HEK293 (cell line): ENCODE data around the gene DNAAF5.

Source experiments
- CTCF ChIA-PET: fragments of 350-600 bp; formaldehyde crosslinking; extraction: SDS; loops from one replicate; lab custom pipeline; 2021; ENCODE audit warnings: antibody characterized with exemption; lab: Yijun Ruan, JAX
- POLR2A ChIA-PET: fragments of 300-600 bp; formaldehyde crosslinking; extraction: SDS; loops from one replicate; lab custom pipeline; 2020; ENCODE audit warnings: antibody characterized with exemption, inconsistent platforms; lab: Yijun Ruan, JAX
- H3K27ac ChIP-seq: fragments of 200-500 bp; sonication (Bioruptor generic); 2 replicates; pipeline ENCODE4 v1.5.1; 2014; ENCODE audit warnings: low read depth, low read length, control low read depth, inconsistent platforms; ENCODE audit errors: extremely low read depth
- H3K36me3 ChIP-seq, 2 experiments: fragments of 200-500 bp in 1 of 2; sonication (Bioruptor generic) in 1 of 2; 1 replicate in 1 of 2; 2 replicates in 1 of 2; pipeline ENCODE4 v1.5.1; 2014 to 2017; ENCODE audit warnings: inconsistent platforms in 2 of 2, low read length in 2 of 2; ENCODE audit not compliant: control insufficient read depth in 2 of 2, insufficient read depth in 1 of 2
- H3K4me1 ChIP-seq: fragments of 200-500 bp; sonication (Bioruptor generic); 2 replicates; pipeline ENCODE4 v1.5.1; 2014; ENCODE audit warnings: mild to moderate bottlenecking, low read length, inconsistent platforms; ENCODE audit not compliant: control insufficient read depth, insufficient read depth
- H3K4me3 ChIP-seq: 2 replicates; pipeline ENCODE4 v1.5.1; 2011; ENCODE audit warnings: low read depth, mild to moderate bottlenecking, control low read depth, low read length, moderate library complexity
- H3K9me3 ChIP-seq: fragments of 200-500 bp; sonication (Bioruptor generic); 2 replicates; pipeline ENCODE4 v1.5.1; 2014; ENCODE audit warnings: low read depth, low read length, inconsistent platforms; ENCODE audit not compliant: control insufficient read depth, insufficient read depth
- EGR2 ChIP-seq: fragments of 450-650 bp; formaldehyde crosslinking; IDR thresholded peaks from 2 replicates; pipeline ENCODE4 v1.5.1; 2016; ENCODE audit warnings: low read depth, missing biosample characterization, missing genetic modification characterization
- GLIS1 ChIP-seq: fragments of 450-650 bp; formaldehyde crosslinking; IDR thresholded peaks from 2 replicates; pipeline ENCODE4 v1.5.1; 2016; ENCODE audit warnings: missing biosample characterization, missing genetic modification characterization
- GLIS2 ChIP-seq: fragments of 450-650 bp; formaldehyde crosslinking; IDR thresholded peaks from 2 replicates; pipeline ENCODE4 v1.5.1; 2016; ENCODE audit warnings: missing biosample characterization, missing genetic modification characterization
- SP2 ChIP-seq: fragments of 450-650 bp; formaldehyde crosslinking; IDR thresholded peaks from 2 replicates; pipeline ENCODE4 v1.5.1; 2016; ENCODE audit warnings: missing biosample characterization, missing genetic modification characterization
- SP3 ChIP-seq: fragments of 450-650 bp; formaldehyde crosslinking; IDR thresholded peaks from 2 replicates; pipeline ENCODE4 v1.5.1; 2016; ENCODE audit warnings: missing biosample characterization, missing genetic modification characterization
- TRIM28 ChIP-seq: IDR thresholded peaks from 2 replicates; pipeline ENCODE4 v1.6.1; 2011; ENCODE audit warnings: low read length, control low read depth, borderline replicate concordance
- ZBTB20 ChIP-seq: fragments of 450-650 bp; formaldehyde crosslinking; IDR thresholded peaks from 2 replicates; pipeline ENCODE4 v1.5.1; 2016; ENCODE audit warnings: missing biosample characterization, missing genetic modification characterization
- ZBTB8A ChIP-seq: fragments of 450-650 bp; formaldehyde crosslinking; IDR thresholded peaks from 2 replicates; pipeline ENCODE4 v1.5.1; 2016; ENCODE audit warnings: missing biosample characterization, missing genetic modification characterization
- ZFHX2 ChIP-seq: fragments of 450-650 bp; formaldehyde crosslinking; conservative IDR thresholded peaks from 2 replicates; pipeline ENCODE4 v1.5.1; 2016; ENCODE audit warnings: missing biosample characterization, missing genetic modification characterization
- ZFP3 ChIP-seq: fragments of 450-650 bp; formaldehyde crosslinking; IDR thresholded peaks from 2 replicates; pipeline ENCODE4 v1.5.1; 2016; ENCODE audit warnings: low read depth, missing biosample characterization, missing genetic modification characterization
- ZNF169 ChIP-seq: fragments of 450-650 bp; formaldehyde crosslinking; IDR thresholded peaks from 2 replicates; pipeline ENCODE4 v1.5.1; 2016; ENCODE audit warnings: missing biosample characterization, missing genetic modification characterization
- ZNF214 ChIP-seq: fragments of 450-650 bp; formaldehyde crosslinking; IDR thresholded peaks from 2 replicates; pipeline ENCODE4 v1.5.1; 2017; ENCODE audit warnings: missing biosample characterization, mild to moderate bottlenecking, missing genetic modification characterization, borderline replicate concordance
- ZNF239 ChIP-seq: fragments of 450-650 bp; formaldehyde crosslinking; IDR thresholded peaks from 2 replicates; pipeline ENCODE4 v1.5.1; 2016; ENCODE audit warnings: missing biosample characterization, missing genetic modification characterization
- ZNF335 ChIP-seq: fragments of 450-650 bp; formaldehyde crosslinking; conservative IDR thresholded peaks from 2 replicates; pipeline ENCODE4 v1.5.1; 2016; ENCODE audit warnings: missing biosample characterization, missing genetic modification characterization
- ZNF660 ChIP-seq: fragments of 450-650 bp; IDR thresholded peaks from 2 replicates; pipeline ENCODE4 v1.5.1; 2018; ENCODE audit warnings: missing biosample characterization, mild to moderate bottlenecking, missing genetic modification characterization
- ZNF776 ChIP-seq: fragments of 450-650 bp; formaldehyde crosslinking; IDR thresholded peaks from 2 replicates; pipeline ENCODE4 v1.5.0; 2017; ENCODE audit warnings: missing biosample characterization, missing genetic modification characterization, borderline replicate concordance
- ZSCAN16 ChIP-seq: fragments of 450-650 bp; formaldehyde crosslinking; IDR thresholded peaks from 2 replicates; pipeline ENCODE4 v1.5.1; 2016; ENCODE audit warnings: missing biosample characterization, missing genetic modification characterization
- ZSCAN23 ChIP-seq: fragments of 450-650 bp; formaldehyde crosslinking; IDR thresholded peaks from 2 replicates; pipeline ENCODE4 v1.5.1; 2016; ENCODE audit warnings: missing biosample characterization, missing genetic modification characterization
- ZXDB ChIP-seq: fragments of 450-650 bp; formaldehyde crosslinking; IDR thresholded peaks from 2 replicates; pipeline ENCODE4 v1.5.1; 2016; ENCODE audit warnings: missing biosample characterization, missing genetic modification characterization
- TF ChIP-seq, protein P1 (sequence below): fragments of 450-650 bp; formaldehyde crosslinking; IDR thresholded peaks from 2 replicates; pipeline ENCODE4 v1.5.1; 2016; ENCODE audit warnings: missing biosample characterization, missing genetic modification characterization
- TF ChIP-seq, protein P2 (sequence below): fragments of 450-650 bp; formaldehyde crosslinking; IDR thresholded peaks from 2 replicates; pipeline ENCODE4 v1.5.1; 2016; ENCODE audit warnings: missing biosample characterization, missing genetic modification characterization
- TF ChIP-seq, protein P3 (sequence below): fragments of 450-650 bp; formaldehyde crosslinking; IDR thresholded peaks from 2 replicates; pipeline ENCODE4 v1.5.1; 2016; ENCODE audit warnings: missing biosample characterization, missing genetic modification characterization
- TF ChIP-seq, protein P4 (sequence below): fragments of 450-650 bp; formaldehyde crosslinking; IDR thresholded peaks from 2 replicates; pipeline ENCODE4 v1.5.1; 2016; ENCODE audit warnings: missing biosample characterization, missing genetic modification characterization
- TF ChIP-seq, protein P5 (sequence below): fragments of 450-650 bp; formaldehyde crosslinking; IDR thresholded peaks from 2 replicates; pipeline ENCODE4 v1.5.1; 2016; ENCODE audit warnings: missing biosample characterization, missing genetic modification characterization

The DNAAF5 gene

DNA sequence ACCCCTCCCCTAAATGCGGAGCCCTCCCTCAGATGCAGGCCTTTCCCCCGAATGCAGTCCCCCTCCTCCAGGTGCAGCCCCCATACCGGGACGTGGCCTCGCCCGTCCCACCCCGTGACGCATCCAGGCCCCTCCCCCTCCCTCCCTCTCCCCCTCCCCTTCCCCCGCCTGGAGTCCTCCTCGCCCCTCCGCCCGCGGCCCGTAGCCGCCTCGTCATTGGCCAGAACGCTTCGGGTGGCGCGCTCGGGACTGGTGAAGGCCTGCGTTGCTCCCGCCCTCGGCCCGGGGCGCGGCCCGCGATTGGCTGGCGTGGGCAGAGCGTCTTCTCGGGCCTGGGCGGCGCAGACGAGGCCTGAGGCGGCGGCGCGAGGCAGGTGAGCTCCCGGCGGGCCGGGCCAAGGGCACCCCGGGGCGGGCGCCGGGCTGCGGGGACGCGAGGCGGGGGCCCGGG, 89.8 kb downstream of the DNAAF5 start:
- Histone ChIP-seq H3K9me3 (no peaks in the 10 kb centered on the region), H3K4me3 (peak overlapping the region; percentile 83), H3K4me1 (peaks cover 13% of the 10 kb centered on the region), H3K36me3 (no peaks in the 10 kb centered on the region), H3K27ac (peak overlapping the region; percentile 71; the same call in 1 of the 2 replicates)
- CTCF ChIA-PET: interaction anchor here (1.8 kb wide), 1 partner anchor 12 kb away, joined by 6 read pairs; no protein-coding TSS in a partner anchor
- no peak for TF ChIP-seq ZFP3 (tag by site-specific recombination)
- peak; percentile 38 for TF ChIP-seq ZFHX2 (tag by site-specific recombination)
- TF ChIP-seq EGR2: 0 out of 2 replicates have a peak, but pooled peaks have one; percentile 31
- TF ChIP-seq GLIS2 (tag by site-specific recombination): no peak
- peak; percentile 87 for TF ChIP-seq SP2 (tag by site-specific recombination)
- TF ChIP-seq, protein P1, sequence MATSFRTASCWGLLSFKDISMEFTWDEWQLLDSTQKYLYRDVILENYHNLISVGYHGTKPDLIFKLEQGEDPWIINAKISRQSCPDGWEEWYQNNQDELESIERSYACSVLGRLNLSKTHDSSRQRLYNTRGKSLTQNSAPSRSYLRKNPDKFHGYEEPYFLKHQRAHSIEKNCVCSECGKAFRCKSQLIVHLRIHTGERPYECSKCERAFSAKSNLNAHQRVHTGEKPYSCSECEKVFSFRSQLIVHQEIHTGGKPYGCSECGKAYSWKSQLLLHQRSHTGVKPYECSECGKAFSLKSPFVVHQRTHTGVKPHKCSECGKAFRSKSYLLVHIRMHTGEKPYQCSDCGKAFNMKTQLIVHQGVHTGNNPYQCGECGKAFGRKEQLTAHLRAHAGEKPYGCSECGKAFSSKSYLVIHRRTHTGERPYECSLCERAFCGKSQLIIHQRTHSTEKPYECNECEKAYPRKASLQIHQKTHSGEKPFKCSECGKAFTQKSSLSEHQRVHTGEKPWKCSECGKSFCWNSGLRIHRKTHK (tag by site-specific recombination): no peak
- no peak for TF ChIP-seq ZSCAN16 (tag by site-specific recombination)
- POLR2A ChIA-PET: interaction anchor here (0.9 to 1.1 kb wide), 4 partner anchors 11 to 587 kb away, joined by 3 to 8 read pairs (median 3); partner anchors contain the start of gene SUN1

DNA sequence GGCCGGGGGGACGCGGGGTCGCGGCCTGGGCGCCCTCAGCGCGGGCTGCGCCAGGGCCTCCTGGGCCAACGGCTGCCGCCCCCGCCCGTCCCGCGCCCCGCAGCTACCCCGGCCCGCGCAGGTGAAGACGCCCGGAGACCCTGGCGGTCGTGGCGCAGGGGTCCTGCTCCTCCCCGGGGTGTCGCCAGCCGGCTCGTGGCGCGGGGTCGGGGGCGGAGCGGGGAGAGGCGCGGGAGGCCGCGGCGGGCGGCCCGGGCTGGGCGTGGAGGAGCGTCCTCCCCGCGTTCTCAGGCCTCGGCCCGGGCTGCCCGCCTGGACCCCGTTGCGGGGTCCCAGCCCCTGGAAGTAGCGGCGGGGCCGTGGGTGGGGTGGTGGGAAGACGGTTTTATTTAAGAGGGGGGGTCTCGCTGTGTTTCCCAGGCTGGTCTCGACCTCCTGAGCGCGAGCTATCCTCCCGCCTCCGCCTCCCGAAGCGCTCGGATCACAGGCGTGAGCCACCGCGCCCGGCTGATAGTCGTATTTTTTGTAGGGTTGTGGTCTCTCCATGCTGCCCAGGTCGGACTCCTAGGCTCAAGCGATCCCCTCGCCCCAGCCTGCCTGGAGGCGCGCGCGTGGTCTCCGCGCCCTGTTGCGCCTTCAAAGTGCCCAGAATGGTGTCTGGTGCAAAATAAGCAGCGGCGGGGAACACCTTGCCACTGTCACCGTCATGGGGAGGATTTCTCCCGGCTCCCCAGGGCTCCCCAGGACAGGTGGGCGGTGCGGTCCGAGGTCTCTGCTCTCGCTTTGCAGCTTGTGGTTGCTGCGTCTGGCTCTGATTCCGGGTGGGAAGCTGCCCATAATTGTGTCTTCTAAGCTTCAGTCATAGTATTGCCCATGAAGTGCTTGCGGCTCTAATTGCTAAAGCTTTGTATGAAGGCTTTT, 90.5 kb downstream of the DNAAF5 start:
- H3K9me3 ChIP-seq: no peaks in the 10 kb centered on the region
- H3K36me3 ChIP-seq: no peaks in the 10 kb centered on the region
- H3K4me1 ChIP-seq: peaks cover 16% of the 10 kb centered on the region
- peak overlapping the region; percentile 71; the same call in 1 of the 2 replicates for H3K27ac ChIP-seq
- CTCF ChIA-PET: interaction anchor here (1.8 to 2.1 kb wide), 2 partner anchors 12 to 15 kb away, joined by 6 to 8 read pairs; partner anchors contain the start of gene SUN1
- POLR2A ChIA-PET: interaction anchor here (0.7 to 1.1 kb wide), 6 partner anchors 12 to 587 kb away, joined by 3 to 8 read pairs (median 3); partner anchors contain the start of gene SUN1
- H3K4me3 ChIP-seq: peak overlapping the region; percentile 83
- TF ChIP-seq, protein P2, sequence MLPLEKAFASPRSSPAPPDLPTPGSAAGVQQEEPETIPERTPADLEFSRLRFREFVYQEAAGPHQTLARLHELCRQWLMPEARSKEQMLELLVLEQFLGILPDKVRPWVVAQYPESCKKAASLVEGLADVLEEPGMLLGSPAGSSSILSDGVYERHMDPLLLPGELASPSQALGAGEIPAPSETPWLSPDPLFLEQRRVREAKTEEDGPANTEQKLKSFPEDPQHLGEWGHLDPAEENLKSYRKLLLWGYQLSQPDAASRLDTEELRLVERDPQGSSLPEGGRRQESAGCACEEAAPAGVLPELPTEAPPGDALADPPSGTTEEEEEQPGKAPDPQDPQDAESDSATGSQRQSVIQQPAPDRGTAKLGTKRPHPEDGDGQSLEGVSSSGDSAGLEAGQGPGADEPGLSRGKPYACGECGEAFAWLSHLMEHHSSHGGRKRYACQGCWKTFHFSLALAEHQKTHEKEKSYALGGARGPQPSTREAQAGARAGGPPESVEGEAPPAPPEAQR (tag by site-specific recombination): no peak
- TF ChIP-seq, protein P3, sequence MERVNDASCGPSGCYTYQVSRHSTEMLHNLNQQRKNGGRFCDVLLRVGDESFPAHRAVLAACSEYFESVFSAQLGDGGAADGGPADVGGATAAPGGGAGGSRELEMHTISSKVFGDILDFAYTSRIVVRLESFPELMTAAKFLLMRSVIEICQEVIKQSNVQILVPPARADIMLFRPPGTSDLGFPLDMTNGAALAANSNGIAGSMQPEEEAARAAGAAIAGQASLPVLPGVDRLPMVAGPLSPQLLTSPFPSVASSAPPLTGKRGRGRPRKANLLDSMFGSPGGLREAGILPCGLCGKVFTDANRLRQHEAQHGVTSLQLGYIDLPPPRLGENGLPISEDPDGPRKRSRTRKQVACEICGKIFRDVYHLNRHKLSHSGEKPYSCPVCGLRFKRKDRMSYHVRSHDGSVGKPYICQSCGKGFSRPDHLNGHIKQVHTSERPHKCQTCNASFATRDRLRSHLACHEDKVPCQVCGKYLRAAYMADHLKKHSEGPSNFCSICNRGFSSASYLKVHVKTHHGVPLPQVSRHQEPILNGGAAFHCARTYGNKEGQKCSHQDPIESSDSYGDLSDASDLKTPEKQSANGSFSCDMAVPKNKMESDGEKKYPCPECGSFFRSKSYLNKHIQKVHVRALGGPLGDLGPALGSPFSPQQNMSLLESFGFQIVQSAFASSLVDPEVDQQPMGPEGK (tag by site-specific recombination): peak; percentile 68
- TF ChIP-seq ZNF776 (tag by site-specific recombination) (no peak), ZXDB (tag by site-specific recombination) (no peak), ZNF169 (tag by site-specific recombination) (no peak), GLIS1 (tag by site-specific recombination) (peak; percentile 41; the same call in 1 of the 2 replicates), ZFHX2 (tag by site-specific recombination) (peak; percentile 61; the same call in 1 of the 2 replicates), ZSCAN23 (no peak), ZNF660 (tag by site-specific recombination) (peak; percentile 37; the same call in 1 of the 2 replicates), ZNF335 (tag by site-specific recombination) (peak; percentile 81), ZBTB8A (tag by site-specific recombination) (peak; percentile 95), GLIS2 (tag by site-specific recombination) (no peak; the same call in 1 of the 2 replicates), SP3 (0 out of 2 replicates have a peak, but pooled peaks have one; percentile 14), ZBTB20 (tag by site-specific recombination) (peak; percentile 47), TRIM28 (no peak), ZNF214 (tag by site-specific recombination) (no peak), ZNF239 (tag by site-specific recombination) (no peak)
- TF ChIP-seq, protein P4, sequence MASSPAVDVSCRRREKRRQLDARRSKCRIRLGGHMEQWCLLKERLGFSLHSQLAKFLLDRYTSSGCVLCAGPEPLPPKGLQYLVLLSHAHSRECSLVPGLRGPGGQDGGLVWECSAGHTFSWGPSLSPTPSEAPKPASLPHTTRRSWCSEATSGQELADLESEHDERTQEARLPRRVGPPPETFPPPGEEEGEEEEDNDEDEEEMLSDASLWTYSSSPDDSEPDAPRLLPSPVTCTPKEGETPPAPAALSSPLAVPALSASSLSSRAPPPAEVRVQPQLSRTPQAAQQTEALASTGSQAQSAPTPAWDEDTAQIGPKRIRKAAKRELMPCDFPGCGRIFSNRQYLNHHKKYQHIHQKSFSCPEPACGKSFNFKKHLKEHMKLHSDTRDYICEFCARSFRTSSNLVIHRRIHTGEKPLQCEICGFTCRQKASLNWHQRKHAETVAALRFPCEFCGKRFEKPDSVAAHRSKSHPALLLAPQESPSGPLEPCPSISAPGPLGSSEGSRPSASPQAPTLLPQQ: no peak
- TF ChIP-seq, protein P5, sequence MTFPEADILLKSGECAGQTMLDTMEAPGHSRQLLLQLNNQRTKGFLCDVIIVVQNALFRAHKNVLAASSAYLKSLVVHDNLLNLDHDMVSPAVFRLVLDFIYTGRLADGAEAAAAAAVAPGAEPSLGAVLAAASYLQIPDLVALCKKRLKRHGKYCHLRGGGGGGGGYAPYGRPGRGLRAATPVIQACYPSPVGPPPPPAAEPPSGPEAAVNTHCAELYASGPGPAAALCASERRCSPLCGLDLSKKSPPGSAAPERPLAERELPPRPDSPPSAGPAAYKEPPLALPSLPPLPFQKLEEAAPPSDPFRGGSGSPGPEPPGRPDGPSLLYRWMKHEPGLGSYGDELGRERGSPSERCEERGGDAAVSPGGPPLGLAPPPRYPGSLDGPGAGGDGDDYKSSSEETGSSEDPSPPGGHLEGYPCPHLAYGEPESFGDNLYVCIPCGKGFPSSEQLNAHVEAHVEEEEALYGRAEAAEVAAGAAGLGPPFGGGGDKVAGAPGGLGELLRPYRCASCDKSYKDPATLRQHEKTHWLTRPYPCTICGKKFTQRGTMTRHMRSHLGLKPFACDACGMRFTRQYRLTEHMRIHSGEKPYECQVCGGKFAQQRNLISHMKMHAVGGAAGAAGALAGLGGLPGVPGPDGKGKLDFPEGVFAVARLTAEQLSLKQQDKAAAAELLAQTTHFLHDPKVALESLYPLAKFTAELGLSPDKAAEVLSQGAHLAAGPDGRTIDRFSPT: no peak
